Activated T-cell treated with anti-CD3 and anti-CD28 coated beads, Interleukin-2, amount 50 U/mL, for 72 hours (primary cell): Measurements from ENCODE around the gene THEM5. TPM values are rescaled to one million over a fixed set of nuclear protein-coding genes. Genes with fewer than 3 reads are reported as not detected.

Experiments used
- ATAC-seq, 2 donors: fragments of 150-1000 bp; cut with Tn5 transposase; replicated peaks in 1 of 2; 2 replicates each; pipeline ENCODE4 v1.10.0; 2021; ENCODE audit warnings: moderate library complexity in 2 of 2, mild to moderate bottlenecking in 1 of 2
- DNase-seq, 2 donors: peaks; one replicate each; pipeline ENCODE4 v3.0.0; 2021 to 2022; ENCODE audit warnings: mixed read lengths in 1 of 2
- H3K27ac Mint-ChIP-seq: one replicate; pipeline ENCODE4 v1.8.0; 2022; ENCODE audit warnings: mild to moderate bottlenecking, moderate library complexity, mixed read lengths
- H3K27me3 Mint-ChIP-seq: one replicate; pipeline ENCODE4 v1.8.0; 2022; ENCODE audit warnings: low read depth, mixed read lengths
- H3K36me3 Mint-ChIP-seq, 2 donors: one replicate each; pipeline ENCODE4 v1.8.0; 2022; ENCODE audit warnings: mixed read lengths in 2 of 2, mild to moderate bottlenecking in 1 of 2; ENCODE audit not compliant: insufficient read depth in 2 of 2
- H3K4me1 Mint-ChIP-seq: one replicate; pipeline ENCODE4 v1.8.0; 2022; ENCODE audit warnings: low read depth, mixed read lengths
- H3K4me3 Mint-ChIP-seq, 2 donors: one replicate each; pipeline ENCODE4 v1.8.0; 2022; ENCODE audit warnings: mild to moderate bottlenecking in 2 of 2, mixed read lengths in 2 of 2, moderate library complexity in 2 of 2
- H3K9me3 Mint-ChIP-seq, 2 donors: one replicate each; pipeline ENCODE4 v1.8.0; 2022; ENCODE audit warnings: mixed read lengths in 2 of 2
- total RNA-seq, 2 donors: library from RNA; stranded (reverse); gene quantifications; one replicate each; pipeline ENCODE4 v1.2.3, GENCODE V29; 2022

THEM5 gene
- total RNA-seq, 2 donors from 2014 or later, result 0.25 TPM; not detected in 1

DNA sequence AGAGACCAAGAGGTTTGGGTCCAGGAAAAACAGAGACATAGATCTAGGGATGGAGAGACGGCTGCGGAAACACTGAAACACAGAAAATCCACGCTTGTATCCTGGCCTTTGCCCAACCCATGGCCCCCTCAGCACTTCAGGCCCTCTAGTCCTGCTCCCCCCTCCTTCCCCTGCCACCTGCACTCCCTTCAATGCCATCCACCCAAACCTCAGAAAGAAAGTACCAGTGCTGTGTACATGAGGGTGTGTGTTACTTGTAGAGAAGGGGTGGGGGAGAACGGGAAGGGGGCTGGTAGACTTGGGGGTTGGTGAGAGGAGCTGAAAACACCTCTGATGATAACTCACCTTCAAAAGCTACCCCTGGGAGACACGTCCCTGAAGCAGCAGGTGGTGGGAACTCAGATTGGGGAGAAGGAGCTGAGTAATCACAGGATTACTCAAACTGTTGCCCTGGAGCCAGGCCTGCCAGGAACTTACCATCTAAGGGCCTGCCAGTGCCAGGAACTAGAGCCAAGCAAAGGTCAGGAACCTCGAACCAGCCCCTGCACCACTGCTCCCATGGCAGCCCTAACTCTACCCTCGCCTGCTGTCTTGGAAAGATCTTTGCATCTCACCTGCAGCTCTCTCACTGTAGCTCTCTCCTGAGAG lies 33.4 kb downstream of the THEM5 start:
- H3K4me1 Mint-ChIP-seq, result peaks cover 74% of the 10 kb centered on the region
- ATAC-seq (peak; percentile 63 to 70), DNase-seq (peak; percentile 46 to 61)
- H3K4me3 Mint-ChIP-seq, result peak overlapping the region; percentile 55 to 68
- no peaks in the 10 kb centered on the region for H3K27me3 Mint-ChIP-seq
- no peaks in the 10 kb centered on the region for H3K9me3 Mint-ChIP-seq
- no peaks in the 10 kb centered on the region for H3K36me3 Mint-ChIP-seq
- H3K27ac Mint-ChIP-seq, result peak overlapping the region; percentile 70

DNA sequence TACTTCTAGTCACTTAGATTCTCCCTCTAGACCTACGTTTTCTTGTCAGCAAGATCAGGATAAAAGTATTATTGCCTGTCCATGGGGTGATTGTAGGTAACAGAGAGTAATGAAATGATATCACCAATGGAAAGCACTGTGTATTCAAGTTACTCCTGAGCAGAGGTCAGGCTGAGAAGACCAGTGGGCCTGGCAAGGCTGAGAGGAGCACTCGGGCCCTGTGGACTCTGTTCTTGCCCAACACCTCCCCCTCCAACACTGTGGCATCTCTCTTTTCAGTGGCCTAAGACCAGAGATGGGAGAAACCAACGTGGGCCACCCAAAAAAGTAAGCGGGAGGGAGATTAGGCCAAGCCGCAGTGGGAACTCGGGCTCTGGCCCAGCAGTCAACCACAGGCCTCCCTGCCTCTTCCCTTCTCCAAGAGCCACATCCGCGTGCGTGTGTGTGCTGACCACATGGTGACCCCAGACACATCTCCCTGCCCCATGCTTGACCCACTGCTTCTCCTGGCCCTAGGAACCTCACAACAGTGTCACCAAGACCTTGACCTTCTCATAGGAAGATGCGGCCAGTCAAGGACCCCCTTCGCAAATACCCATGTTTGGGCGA lies 34.2 kb downstream of the THEM5 start:
- Mint-ChIP-seq H3K36me3 (no peaks in the 10 kb centered on the region), H3K4me3 (peak overlapping the region; percentile 4 to 68), H3K27ac (peak overlapping the region; percentile 81), H3K27me3 (no peaks in the 10 kb centered on the region), H3K9me3 (no peaks in the 10 kb centered on the region), H3K4me1 (peaks cover 68% of the 10 kb centered on the region)
- no peak for DNase-seq
- ATAC-seq, result no peak

DNA sequence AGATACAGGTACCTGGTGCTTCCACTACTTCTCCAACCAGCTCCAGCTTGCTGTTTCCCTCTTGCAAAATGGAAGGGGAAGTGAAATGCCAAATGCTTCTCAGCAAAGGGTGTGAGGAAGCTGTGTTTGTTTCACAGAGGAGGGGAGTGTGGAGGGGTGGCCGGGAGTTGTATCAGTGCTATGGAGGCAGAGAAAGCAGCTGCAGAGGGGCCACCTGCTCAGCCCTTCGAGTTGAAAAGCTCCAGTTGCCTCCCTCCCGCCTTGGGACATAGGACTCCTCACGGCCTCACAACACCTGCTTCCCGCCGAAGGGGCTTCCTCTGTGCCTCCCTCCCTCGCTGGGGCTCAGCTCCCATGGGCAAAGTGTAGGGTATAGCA lies 36.2 kb downstream of the THEM5 start:
- H3K9me3 Mint-ChIP-seq, result no peaks in the 10 kb centered on the region
- H3K27me3 Mint-ChIP-seq, result no peaks in the 10 kb centered on the region
- ATAC-seq (no peak), DNase-seq (no peak)
- peaks cover 54% of the 10 kb centered on the region for H3K4me1 Mint-ChIP-seq
- H3K27ac Mint-ChIP-seq, result no peak overlapping the region
- no peaks in the 10 kb centered on the region for H3K36me3 Mint-ChIP-seq
- no peak overlapping the region for H3K4me3 Mint-ChIP-seq

DNA sequence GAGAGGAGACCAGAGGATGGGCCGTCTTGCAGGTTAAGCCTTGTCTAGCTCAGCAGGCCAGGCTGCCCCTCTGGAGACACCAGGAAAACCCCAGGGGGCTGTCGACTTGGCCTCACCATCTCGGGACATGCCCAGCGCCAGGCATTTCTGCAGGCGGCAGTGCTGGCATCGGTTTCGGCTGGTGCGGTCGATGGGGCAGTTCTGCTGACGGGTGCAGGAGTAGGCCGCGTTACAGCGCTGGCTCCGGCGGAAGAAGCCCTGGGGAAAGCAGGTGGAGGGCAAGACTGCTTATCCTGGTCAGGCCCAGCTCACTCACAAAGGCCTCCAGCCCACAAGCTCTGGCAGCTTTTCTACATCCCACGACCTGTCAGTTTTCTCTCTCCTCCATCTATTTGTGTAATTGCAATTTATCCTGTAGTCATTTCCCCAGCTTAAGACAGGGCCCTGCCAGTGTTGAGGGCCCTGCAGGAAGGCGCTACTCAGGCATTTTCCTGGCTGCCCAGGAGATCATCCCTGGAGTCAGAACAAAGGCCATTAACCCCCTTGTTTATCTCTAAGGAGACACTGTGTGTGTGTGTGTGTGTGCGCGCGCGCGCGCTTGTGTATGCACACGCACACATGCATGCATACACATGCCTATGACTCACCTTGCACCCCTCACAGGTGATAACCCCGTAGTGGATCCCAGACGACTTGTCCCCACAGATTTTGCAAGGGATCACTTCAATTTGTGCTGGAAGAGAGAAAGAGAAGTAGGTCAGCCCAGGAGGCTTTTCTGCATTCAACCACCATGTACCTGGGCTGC lies 36.8 kb downstream of the THEM5 start:
- Mint-ChIP-seq H3K9me3 (no peaks in the 10 kb centered on the region), H3K27me3 (no peaks in the 10 kb centered on the region), H3K36me3 (no peaks in the 10 kb centered on the region), H3K4me3 (no peak overlapping the region), H3K4me1 (peaks cover 48% of the 10 kb centered on the region), H3K27ac (no peak overlapping the region)
- DNase-seq, result no peak
- ATAC-seq, result no peak

DNA sequence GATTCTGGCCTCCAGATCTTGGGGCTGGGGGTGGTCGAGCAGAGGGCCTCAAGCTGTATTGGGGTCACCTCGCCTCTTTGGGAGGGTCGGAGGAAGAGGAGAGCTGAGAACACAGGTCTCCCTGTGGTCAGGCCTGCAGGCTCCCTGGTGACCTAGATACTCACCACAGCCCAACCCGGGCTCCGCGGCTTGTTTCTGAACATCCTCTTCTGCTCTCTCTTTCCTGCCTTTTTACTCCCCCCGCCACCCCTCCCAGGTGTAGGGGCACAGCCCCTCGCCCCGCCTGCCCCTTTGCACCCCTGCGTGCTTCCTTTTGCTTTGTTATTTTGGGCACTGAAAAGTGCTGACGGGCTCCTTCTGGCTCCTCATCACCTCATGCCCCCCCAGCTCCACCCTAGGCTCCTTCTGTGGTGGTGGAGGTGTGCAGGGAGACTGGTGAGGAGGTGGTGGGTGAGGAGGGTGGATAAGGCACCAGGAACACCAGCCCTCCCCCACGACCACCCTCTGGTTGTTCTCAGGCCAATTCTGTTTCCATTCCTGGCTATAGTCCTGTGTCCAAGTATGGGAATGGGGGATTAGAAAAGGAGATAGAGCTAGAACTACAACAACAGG lies 37.7 kb downstream of the THEM5 start:
- ATAC-seq, result peak in 1 of 2 donors; percentile 14
- Mint-ChIP-seq H3K27ac (peak overlapping the region; percentile 15), H3K36me3 (no peaks in the 10 kb centered on the region)

DNA sequence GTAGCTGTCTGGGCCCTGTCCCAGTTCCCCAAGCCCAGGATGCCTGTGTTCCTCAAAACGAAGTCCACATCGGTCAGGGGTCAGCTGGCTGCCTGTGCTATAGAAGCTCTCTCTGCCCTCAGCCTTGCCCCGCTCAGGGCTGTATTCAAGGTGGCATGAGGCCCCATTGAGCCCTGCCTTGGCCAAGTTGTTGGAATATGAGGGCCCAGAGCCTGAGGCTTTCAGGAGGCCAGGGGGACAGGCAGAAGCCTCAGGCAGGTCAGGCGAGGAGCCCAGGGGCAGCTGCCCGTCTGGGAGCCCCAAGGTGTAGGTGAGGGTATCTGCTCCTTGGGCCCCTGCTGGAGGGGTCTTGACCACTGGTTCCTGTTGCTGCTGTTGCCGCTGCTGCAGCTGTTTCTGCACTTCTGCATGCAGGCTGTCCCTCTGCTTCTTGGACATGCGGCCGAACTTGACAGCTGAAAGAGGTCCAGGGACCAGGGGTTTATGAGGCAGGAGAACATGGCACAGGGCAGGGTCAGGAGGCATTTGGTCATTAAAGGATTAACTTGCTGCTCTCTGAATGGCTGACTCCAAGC lies 38.5 kb downstream of the THEM5 start:
- H3K4me3 Mint-ChIP-seq, result no peak overlapping the region
- no peak for ATAC-seq

More for the DNA sequence above, 37.7 kb downstream of the THEM5 start:
- no peaks in the 10 kb centered on the region for H3K27me3 Mint-ChIP-seq
- no peak for DNase-seq
- peak overlapping the region in 1 of 2 donors; percentile 35 for H3K4me3 Mint-ChIP-seq
- H3K4me1 Mint-ChIP-seq, result peaks cover 39% of the 10 kb centered on the region
- no peaks in the 10 kb centered on the region for H3K9me3 Mint-ChIP-seq

DNA sequence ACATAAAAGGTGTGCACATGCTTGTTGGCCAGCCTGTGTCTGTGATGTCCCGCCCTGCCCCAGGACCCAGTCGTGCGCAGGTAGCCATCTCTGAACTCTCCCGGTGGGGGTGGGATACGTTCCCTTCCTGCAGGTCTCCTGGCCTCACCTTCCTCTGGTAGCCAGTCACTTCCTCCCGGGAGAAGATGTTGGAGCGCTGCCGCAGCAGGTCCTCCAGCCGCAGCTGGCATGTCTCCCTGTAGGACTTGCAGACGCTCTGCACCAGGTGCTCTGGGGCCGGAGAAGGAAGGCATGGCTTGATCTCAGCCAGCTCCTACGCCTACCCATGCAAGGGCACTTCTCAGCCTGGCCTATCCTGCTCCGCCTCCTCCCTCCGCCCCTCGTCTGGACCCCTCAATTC lies 39.1 kb downstream of the THEM5 start:
- Mint-ChIP-seq H3K9me3 (no peaks in the 10 kb centered on the region), H3K4me3 (no peak overlapping the region), H3K36me3 (no peaks in the 10 kb centered on the region), H3K27me3 (no peaks in the 10 kb centered on the region), H3K27ac (no peak overlapping the region), H3K4me1 (peaks cover 25% of the 10 kb centered on the region)
- ATAC-seq (no peak), DNase-seq (no peak)

More for the DNA sequence above, 38.5 kb downstream of the THEM5 start:
- H3K27ac Mint-ChIP-seq, result no peak overlapping the region
- H3K9me3 Mint-ChIP-seq, result no peaks in the 10 kb centered on the region
- peaks cover 31% of the 10 kb centered on the region for H3K4me1 Mint-ChIP-seq
- H3K27me3 Mint-ChIP-seq, result no peaks in the 10 kb centered on the region
- DNase-seq, result no peak
- H3K36me3 Mint-ChIP-seq, result no peaks in the 10 kb centered on the region

DNA sequence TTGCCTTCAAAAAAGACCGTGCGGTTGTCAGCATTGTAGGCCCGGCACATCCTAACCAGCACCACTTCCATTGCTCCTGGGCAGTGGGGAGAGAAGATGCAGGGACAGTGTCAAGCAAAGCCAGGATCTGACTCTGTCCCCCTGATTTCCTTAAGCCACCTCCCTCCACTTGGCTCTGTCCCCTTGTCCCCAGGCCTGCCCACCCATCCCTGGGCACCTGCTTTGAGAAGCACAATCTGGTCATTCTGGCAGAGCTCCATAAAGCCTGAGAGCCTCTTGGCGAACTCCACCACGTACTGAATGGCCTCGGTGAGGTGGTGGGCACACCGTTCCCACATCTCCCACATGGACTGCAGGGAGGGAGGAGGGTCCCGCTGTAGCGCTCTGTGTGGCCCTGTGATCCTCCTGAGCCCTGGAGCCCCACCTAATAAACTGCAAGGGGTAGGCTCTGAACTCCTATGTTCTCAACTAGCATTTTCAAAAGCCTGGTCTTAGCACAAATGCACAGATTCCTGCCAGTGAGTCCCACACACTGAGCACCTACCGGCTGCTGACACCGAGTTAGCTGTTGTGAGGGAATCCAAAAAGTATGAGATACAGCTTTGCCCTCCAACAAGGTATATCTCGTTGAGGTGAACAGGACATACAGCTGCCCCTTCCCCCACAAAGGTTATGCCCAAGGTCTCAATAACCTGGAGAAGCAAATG lies 40.1 kb downstream of the THEM5 start:
- no peak overlapping the region for H3K27ac Mint-ChIP-seq
- no peaks in the 10 kb centered on the region for H3K36me3 Mint-ChIP-seq
- H3K4me3 Mint-ChIP-seq, result no peak overlapping the region
- H3K27me3 Mint-ChIP-seq, result no peaks in the 10 kb centered on the region
- ATAC-seq (no peak), DNase-seq (no peak)
- H3K9me3 Mint-ChIP-seq, result no peaks in the 10 kb centered on the region
- peaks cover 15% of the 10 kb centered on the region for H3K4me1 Mint-ChIP-seq

DNA sequence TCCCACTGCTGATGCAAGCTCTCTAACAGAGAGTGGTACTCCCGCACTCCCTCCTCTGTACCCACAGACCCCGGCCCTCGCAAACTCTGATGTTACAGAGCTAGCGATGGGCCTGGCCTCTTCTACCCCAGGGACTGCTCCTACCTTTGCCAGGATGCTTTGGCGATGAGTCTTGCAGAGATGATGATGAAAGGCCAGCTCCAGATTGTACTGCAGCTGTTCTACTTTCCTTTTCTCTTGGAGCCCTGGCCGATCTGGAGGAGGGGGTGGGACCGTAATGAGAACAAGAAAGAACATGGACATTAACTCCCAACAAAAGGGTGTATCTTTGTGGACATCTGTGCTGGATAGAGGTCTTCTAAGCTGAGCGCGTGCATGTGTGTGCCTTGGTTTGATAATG lies 42.3 kb downstream of the THEM5 start:
- DNase-seq, result no peak
- no peak for ATAC-seq
- Mint-ChIP-seq H3K27ac (no peak overlapping the region), H3K4me3 (no peak overlapping the region), H3K27me3 (no peaks in the 10 kb centered on the region), H3K36me3 (no peaks in the 10 kb centered on the region), H3K4me1 (peaks cover 9% of the 10 kb centered on the region), H3K9me3 (no peaks in the 10 kb centered on the region)

DNA sequence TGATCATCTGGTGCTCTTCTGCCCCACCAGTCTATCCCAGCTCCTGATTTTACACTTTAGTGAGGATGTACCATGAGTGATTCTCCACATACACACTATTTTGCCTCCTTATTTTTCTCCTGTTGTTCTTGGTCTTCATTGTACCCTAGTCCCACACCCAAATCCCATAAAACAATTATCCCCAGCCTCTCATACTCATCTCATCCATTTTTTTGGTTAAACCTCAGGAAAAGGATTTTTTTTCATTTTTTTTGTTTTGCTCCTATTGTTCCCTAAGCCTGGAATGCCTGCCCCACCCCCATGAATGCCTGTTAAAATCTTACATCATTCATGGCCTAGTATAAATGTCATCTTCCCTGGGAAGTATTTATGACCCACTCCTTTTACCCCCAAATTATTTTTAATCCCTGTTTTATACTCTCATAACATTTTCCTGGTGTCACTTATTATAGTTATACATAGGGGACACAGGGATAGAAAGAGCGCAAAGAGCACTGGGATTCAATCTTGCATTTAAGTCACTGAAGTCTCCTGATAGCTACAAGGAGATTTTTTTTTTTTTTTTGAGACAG lies 43.4 kb downstream of the THEM5 start:
- H3K27me3 Mint-ChIP-seq, result no peaks in the 10 kb centered on the region
- no peaks in the 10 kb centered on the region for H3K4me1 Mint-ChIP-seq
- ATAC-seq, result no peak
- DNase-seq, result no peak
- no peaks in the 10 kb centered on the region for H3K36me3 Mint-ChIP-seq
- peak overlapping the region; percentile 67 for H3K27ac Mint-ChIP-seq
- no peak overlapping the region for H3K4me3 Mint-ChIP-seq
- no peaks in the 10 kb centered on the region for H3K9me3 Mint-ChIP-seq

DNA sequence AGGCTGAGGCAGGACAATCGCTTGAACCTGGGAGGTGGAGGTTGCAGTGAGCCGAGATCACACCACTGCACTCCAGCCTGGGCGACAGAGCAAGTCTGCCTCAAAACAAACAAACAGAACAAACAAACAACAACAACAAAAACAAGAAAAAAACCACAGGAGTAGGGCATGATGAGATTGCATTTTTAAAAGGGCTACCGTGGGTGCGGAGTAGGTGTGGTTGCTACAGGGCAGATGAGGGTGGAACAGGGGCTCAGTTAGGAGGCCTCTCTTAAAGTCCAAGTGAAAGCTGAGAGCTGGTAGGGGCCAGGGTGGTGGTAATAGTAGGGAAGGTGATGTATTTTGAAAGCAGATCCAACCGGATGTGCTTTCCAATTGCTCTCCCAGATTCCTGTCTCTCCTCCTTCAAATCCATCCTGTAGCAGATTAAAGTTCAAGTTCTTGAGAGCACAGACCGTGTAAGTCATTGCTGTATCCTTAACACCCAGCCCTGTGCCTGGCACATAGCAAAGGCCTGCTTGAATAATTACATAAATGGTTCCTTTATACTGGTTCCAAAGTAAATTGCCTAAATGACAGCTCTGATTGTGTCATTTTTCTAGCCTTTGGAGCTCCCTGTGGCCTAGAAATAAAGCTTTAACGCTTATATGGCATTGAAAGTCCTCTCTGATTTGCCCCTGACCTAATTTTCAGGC lies 44.1 kb downstream of the THEM5 start:
- no peaks in the 10 kb centered on the region for H3K27me3 Mint-ChIP-seq
- no peaks in the 10 kb centered on the region for H3K4me1 Mint-ChIP-seq
- H3K9me3 Mint-ChIP-seq, result no peaks in the 10 kb centered on the region
- DNase-seq, result no peak
- H3K4me3 Mint-ChIP-seq, result no peak overlapping the region
- H3K36me3 Mint-ChIP-seq, result no peaks in the 10 kb centered on the region
- no peak for ATAC-seq
- H3K27ac Mint-ChIP-seq, result no peak overlapping the region

DNA sequence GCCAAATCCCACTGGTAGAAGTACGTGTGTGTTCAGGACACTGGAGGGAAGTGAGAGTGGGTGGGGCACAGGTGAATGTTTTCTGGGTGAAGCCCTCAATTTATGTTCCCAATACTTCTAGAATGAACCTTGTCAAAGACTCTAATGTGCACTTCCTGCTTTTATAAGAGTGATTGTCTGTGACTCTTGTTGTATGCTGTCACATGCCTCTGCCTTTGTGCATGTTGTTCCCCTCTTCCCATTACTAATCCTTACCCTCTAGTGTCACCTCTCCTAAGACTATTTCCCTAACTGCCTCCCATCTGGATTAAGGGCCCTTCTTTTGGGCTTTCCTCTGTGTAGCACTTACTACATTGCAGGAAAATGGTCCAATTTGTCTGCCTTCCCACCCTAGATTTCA lies 45.7 kb downstream of the THEM5 start:
- DNase-seq (no peak), ATAC-seq (no peak)
- H3K27ac Mint-ChIP-seq, result no peak overlapping the region
- H3K27me3 Mint-ChIP-seq, result no peaks in the 10 kb centered on the region
- peaks cover 7% of the 10 kb centered on the region for H3K4me1 Mint-ChIP-seq
- H3K36me3 Mint-ChIP-seq, result no peaks in the 10 kb centered on the region
- no peak overlapping the region for H3K4me3 Mint-ChIP-seq
- H3K9me3 Mint-ChIP-seq, result no peaks in the 10 kb centered on the region
